ENCODE results near the gene COL8A1.

Gene COL8A1

GRCh38 chr3:99640214-99640851 is 1.9 kb downstream of the COL8A1 start:
- no peak for DNase-seq

DNA sequence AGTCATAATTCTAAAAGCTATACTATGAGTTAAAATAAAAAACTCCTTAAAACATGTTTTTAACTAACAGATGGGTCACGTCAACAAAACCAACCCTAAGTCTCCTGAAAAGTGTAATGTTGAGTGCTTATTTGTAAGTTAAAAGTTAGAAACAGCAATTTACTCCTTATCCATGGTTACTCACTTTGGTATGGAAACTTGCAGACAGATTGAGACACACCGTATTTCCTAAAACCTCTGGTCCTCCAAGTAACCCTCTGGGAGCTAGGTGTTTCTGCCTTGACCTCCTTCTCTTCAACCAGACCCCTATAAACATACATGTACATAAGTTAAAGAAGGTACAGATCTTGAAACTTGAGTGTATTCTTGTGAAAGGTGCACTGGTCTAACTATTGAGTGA is 3.1 kb downstream of the COL8A1 start:
- no peak for DNase-seq

DNA sequence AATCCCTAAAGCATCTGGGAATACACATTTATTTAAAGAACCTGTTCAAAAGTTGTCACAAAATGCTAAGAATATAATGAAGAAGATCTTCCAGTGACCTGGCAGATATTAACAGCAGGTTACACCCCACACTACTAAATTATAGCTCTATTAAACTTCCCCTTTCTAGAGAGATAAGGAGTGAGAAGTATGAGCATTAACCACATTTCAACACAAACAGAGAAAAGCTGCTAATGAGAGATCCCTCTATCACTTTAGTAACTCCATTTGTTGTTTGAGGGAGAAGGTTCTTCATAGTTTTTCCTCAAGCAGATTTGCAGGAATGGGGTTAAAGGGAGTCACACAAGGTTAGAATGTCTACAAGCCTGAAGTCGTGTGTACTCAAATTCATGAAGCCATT is 3.6 kb downstream of the COL8A1 start:
- no peak for DNase-seq

GRCh38 chr3:99644017-99644416 is 5.6 kb downstream of the COL8A1 start:
- no peak for DNase-seq

DNA sequence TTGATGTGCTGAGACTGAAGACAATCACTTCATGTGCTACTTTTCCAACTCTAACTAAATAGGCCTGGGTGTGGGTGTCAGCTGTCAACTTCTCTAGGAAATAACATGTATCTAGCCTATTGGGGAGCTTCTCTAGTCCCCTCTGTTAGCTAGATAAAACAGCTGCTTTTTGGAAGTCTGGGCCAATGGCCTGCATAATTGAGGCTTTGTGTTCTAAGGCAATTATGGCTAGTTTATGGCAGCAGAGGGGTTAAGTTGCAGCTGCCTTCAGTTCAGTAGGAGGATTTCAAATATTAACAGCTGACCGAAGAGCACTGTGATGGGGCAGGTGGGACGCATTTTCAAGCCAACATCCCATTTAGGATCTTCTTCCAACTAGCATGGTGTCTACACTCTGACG is 6.4 kb downstream of the COL8A1 start:
- no peak for DNase-seq

- peak; percentile 38 for DNase-seq
These were observed 7.1 kb downstream of the COL8A1 start for GRCh38 chr3:99645277-99646106.

GRCh38 chr3:99646107-99646435 is 7.7 kb downstream of the COL8A1 start:
- no peak for DNase-seq

DNA sequence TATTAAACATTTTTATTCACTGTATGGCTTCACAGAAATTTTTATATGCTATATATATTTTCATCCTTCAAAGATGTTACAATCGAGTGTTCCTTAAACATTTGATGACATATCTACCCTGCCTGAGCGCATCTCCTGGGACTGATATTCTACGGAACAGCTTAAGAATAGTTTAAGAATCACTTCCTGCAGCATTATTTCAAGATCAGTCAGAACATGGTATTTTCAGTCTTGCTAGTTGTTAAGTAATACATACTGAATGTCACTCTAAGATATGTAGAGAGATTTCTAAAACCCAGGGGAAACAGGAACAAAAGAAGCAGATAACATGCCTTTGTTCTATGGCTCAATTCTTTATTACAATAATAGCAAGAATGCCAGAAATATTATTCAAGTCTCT is 8.7 kb downstream of the COL8A1 start:
- no peak for DNase-seq

DNA sequence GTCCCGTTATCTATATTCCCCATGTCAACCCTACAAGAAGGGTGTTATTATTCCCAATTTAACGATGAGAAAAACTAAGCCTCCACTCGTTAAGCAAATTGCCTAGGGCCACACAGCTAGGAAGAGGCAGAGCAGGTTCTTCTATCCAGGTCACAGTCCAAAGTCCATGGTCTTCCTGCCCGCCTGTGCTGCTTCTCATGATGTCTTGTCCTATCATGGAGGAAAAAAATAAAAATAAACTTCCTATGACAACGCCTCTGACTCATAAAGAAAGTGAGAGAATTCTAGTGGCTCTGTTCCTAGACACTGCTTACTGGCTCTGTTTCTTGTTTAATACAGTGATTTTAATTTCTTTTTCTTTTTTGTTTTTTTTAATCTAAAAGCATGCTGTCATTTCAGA is 9.7 kb downstream of the COL8A1 start:
- no peak for DNase-seq

- DNase-seq, result no peak
These were observed 10.1 kb downstream of the COL8A1 start for GRCh38 chr3:99648516-99648915.

GRCh38 chr3:99651531-99651930 is 13.1 kb downstream of the COL8A1 start:
- no peak for DNase-seq

DNA sequence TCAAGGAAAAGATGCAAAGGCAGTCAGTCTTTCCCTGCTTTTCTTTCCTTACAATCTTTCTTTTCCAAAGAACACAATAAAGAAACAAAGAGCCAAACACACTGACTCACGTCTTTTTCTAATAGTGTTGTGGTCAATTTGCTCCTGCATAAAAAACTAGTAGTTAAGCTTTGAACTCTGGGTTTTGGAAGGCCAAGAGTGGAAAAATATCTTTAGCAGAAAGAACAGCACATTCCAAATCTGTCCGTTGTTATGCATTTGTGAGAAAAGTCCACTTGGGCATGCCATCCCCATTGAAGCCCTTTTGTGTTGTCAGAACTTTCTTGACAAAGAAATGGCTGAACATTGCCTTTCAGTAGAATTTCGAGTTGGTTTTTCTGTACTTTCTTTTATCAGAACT is 18.2 kb downstream of the COL8A1 start:
- no peak for DNase-seq

DNA sequence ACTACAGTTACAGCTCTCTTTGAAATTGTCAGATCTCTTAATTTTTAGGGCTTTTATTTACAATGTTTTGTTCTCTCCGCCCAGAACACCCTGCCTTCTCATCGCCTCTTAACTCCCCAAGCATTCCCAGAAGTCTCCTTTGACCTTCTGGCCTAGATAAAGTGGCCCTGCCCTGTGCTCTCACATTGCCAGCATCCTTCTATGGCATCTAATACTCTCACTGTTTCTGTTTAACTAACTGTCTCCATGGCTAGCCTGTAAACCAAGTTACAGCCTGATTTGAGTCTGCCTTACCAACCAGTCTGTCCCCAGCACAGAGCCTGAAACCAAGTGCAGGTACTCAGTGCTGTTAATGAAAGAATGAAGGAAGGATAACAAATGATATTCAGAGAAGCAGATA is 19.9 kb downstream of the COL8A1 start:
- no peak for DNase-seq

DNA sequence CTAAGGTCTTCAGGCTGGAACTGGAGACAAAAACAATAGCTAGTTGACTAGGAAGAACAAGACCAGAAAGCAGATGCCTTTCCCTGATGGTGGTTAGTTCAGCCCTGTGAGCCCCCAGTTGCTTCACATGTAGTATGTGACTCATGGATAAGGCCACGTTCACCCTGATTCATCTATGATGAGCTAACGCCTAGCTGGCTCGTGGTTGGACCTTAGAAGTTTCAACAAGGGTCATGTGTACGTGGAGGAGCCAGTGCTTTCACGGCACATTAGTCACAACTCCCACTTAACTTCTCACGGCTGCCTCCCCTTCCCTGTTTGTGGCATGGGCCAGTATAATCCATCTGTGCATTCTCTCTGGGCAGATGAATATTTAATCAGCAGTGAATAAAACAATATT is 20.6 kb downstream of the COL8A1 start:
- peak; percentile 37 for DNase-seq

GRCh38 chr3:99659951-99660350 is 21.6 kb downstream of the COL8A1 start:
- DNase-seq, result no peak

GRCh38 chr3:99662838-99663570 is 24.6 kb downstream of the COL8A1 start:
- DNase-seq, result no peak

DNA sequence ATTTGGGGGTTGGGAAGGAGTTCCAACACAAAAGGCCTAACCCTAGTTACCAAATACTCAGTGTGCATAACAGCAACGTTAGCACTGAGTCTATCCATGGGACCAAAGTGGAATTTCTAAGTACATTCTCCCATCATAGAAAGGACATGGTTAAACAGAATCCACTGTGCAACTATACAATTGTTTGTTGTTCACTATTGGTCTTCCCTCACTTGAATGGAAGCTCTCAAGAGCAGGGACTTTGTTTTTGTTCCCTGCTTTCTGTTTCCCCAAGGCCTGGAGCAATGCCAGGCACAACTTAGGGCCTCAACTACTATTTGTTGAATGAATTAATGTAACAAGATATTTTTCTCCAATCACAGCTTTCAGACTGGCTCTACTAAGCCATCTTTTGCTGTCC is 25.6 kb downstream of the COL8A1 start:
- no peak for DNase-seq

DNA sequence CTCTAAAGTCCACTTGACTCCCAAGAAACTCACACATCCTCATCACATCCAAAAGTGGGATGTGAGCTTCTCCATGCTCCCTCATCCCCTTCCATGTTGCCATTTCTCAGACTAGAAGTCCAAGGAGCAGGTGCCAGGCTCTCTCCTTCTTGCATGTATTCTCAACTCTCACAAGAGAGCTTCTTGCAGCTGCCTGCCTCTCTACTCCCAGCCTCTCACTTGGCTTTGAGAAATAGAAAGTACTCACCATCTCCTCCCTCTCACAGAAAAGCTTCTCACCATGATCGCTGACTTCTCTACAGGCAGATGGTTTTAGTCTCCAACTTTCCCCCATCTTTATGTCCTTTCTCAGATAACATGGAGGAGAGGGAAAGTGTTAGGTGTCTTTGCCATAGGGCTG is 26.6 kb downstream of the COL8A1 start:
- DNase-seq, result no peak

DNA sequence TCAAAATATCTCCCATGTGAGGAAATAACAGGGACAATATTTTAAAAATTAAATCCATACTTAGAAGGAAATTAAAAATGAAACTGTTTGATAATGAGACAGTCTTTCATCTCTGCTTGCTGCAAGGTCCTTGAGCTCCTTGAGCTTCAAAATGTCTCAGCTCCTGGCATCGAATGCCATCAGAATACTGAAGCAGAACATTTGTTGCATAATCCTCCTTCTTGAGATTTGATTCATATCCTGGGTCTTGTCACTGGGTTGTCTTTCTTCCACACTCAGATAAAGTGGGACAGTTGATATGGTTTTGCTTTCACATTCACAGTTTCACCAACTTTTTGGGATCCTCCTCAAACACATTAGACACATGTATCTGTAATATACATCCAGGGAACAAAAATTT is 27.8 kb downstream of the COL8A1 start:
- no peak for DNase-seq

GRCh38 chr3:99668044-99668443 is 29.6 kb downstream of the COL8A1 start:
- DNase-seq, result no peak

DNA sequence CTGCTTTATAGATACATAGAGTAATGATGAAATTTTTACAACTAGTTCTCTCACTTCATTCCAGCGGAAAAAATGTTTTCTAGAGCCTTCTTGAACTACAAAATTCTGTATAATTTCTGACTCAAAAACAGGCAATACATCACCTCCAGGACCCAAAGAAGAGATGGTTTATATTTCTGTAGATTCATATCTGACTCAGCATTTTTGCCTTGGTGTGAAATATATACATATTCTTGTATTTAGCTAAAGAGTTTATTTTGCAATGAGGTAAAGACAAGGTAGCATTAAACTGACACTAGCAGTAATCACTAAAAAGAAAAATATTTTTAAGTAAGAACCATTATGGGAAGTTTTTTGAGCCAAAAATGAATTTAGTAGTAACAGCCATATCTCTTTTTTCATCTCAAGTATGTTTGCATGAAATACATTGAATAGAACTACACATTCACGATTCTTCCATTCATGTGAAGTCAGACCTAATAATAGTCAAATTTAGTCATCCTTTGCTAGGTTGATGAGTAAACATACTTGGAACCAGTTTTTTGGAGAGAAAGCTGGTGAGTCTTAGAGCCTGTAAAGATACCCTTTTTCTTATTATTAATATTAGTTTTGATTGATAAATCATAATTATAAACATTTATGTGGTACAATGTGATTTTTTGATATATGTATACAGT is 31.6 kb downstream of the COL8A1 start:
- no peak for DNase-seq

- no peak for DNase-seq
These were observed 32.2 kb downstream of the COL8A1 start for GRCh38 chr3:99670556-99670950.

- no peak for DNase-seq
These were observed 35.8 kb downstream of the COL8A1 start for GRCh38 chr3:99674086-99674789.

All from NCI-H446 treated with DMSO at 0.1 percent for 48 hours (cell line).